Natural killer cell (primary cell): ENCODE measurements around the gene COG7. TPM values are rescaled to one million over a fixed set of nuclear protein-coding genes. Genes with fewer than 3 reads are reported as not detected.
A peak's percentile ranks its signal among the peaks of the same experiment; 100 is the strongest.

Experiments
- ATAC-seq, 3 donors: fragments of 150-1000 bp in 2 of 3; fragments of 200-7000 bp in 1 of 3; cut with Tn5 transposase; 1 replicate in 1 of 3; 2 replicates in 2 of 3; pipeline ENCODE4 v1.10.0; 2021; ENCODE audit warnings: mild to moderate bottlenecking in 2 of 3, moderate library complexity in 2 of 3
- DNase-seq, 2 donors: peaks; one replicate each; pipeline versions ENCODE4 v3.0.0 to v3.0.0-alpha.2; 2013 to 2021; ENCODE audit warnings: mixed read lengths in 1 of 2
- H3K27ac ChIP-seq: one replicate; pipeline ENCODE4 v1.5.1; 2013; ENCODE audit warnings: mild to moderate bottlenecking, low read length
- H3K27me3 ChIP-seq: one replicate; pipeline ENCODE4 v1.6.1; 2013; ENCODE audit warnings: low read length; ENCODE audit not compliant: control insufficient read depth, insufficient read depth
- H3K36me3 ChIP-seq: one replicate; pipeline ENCODE4 v1.6.1; 2013; ENCODE audit warnings: low read length; ENCODE audit not compliant: control insufficient read depth, insufficient read depth
- H3K4me1 ChIP-seq: one replicate; pipeline ENCODE4 v1.6.1; 2013; ENCODE audit warnings: low read length; ENCODE audit not compliant: control insufficient read depth, insufficient read depth
- H3K4me3 ChIP-seq: one replicate; pipeline ENCODE4 v1.5.1; 2013; ENCODE audit warnings: low read length
- H3K9me3 ChIP-seq: one replicate; pipeline ENCODE4 v1.6.1; 2013; ENCODE audit warnings: low read length; ENCODE audit not compliant: control insufficient read depth, insufficient read depth
- H3K27ac Mint-ChIP-seq, 2 donors: one replicate each; pipeline ENCODE4 v1.8.0; 2022; ENCODE audit warnings: mild to moderate bottlenecking in 2 of 2, mixed read lengths in 2 of 2, moderate library complexity in 1 of 2
- H3K27me3 Mint-ChIP-seq, 2 donors: one replicate each; pipeline ENCODE4 v1.8.0; 2022; ENCODE audit warnings: low read depth in 2 of 2, mixed read lengths in 2 of 2
- H3K36me3 Mint-ChIP-seq: one replicate; pipeline ENCODE4 v1.8.0; 2022; ENCODE audit warnings: mixed read lengths
- H3K4me1 Mint-ChIP-seq, 2 donors: one replicate each; pipeline ENCODE4 v1.8.0; 2022; ENCODE audit warnings: mixed read lengths in 2 of 2
- H3K4me3 Mint-ChIP-seq: one replicate; pipeline ENCODE4 v1.8.0; 2022; ENCODE audit warnings: mild to moderate bottlenecking, moderate library complexity, mixed read lengths
- H3K9me3 Mint-ChIP-seq, 2 donors: one replicate each; pipeline ENCODE4 v1.8.0; 2022; ENCODE audit warnings: mixed read lengths in 2 of 2
- whole genome bisulfite sequencing: methylation state at CpG from one replicate; pipeline ENCODE4 v1.1.7; 2013; ENCODE audit warnings: missing lambda C conversion rate; ENCODE audit not compliant: insufficient coverage; 5-methylcytosine and 5-hydroxymethylcytosine counted together
- intact Hi-C: fragments of 100-400 bp; cut with micrococcal nuclease; formaldehyde crosslinking; loops from one replicate; pipeline ENCODE4 v1.14.2; 2022
- total RNA-seq, 4 donors: library from RNA; stranded (reverse); fragments of 120-200 nt in 1 of 4; gene quantifications; one replicate each; pipeline versions ENCODE4 v1.2.3 to v1.2.4, GENCODE V29; 2013 to 2022
- TF ChIP-seq, protein P1 (sequence below): fragments of 200-600 bp; IDR thresholded peaks from one replicate; pipeline ENCODE4 v1.8.0; 2022; ENCODE audit warnings: antibody characterized with exemption

The COG7 gene
- total RNA-seq, 3 donors from 2014 or later (not counting 1 experiment from before 2014, with no cell fraction given): 18.4 to 26.6 (median 20.3) TPM

DNA sequence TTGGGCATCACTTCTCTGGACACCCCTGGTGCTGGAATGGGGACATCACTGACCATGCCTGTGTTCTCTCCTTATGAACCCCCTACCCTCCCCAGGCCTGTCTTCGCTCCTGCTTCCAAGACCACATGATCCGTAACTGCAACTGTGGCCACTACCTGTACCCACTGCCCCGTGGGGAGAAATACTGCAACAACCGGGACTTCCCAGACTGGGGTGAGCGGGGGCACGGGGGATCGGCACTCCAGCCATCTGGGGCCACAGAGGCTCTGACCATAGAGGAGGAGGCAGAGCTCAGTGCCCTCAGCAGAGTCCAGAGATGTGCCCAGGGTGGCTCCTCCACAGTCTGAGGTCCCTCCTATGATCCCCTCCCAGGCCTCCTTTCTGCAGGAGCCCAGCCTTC lies 77.3 kb downstream of the COG7 start:
- peak in 1 of 3 donors; percentile 38 for ATAC-seq
- no peaks in the 10 kb centered on the region for H3K9me3 ChIP-seq
- WGBS: 82% methylated on average over 7 of the region's 7 CpGs

DNA sequence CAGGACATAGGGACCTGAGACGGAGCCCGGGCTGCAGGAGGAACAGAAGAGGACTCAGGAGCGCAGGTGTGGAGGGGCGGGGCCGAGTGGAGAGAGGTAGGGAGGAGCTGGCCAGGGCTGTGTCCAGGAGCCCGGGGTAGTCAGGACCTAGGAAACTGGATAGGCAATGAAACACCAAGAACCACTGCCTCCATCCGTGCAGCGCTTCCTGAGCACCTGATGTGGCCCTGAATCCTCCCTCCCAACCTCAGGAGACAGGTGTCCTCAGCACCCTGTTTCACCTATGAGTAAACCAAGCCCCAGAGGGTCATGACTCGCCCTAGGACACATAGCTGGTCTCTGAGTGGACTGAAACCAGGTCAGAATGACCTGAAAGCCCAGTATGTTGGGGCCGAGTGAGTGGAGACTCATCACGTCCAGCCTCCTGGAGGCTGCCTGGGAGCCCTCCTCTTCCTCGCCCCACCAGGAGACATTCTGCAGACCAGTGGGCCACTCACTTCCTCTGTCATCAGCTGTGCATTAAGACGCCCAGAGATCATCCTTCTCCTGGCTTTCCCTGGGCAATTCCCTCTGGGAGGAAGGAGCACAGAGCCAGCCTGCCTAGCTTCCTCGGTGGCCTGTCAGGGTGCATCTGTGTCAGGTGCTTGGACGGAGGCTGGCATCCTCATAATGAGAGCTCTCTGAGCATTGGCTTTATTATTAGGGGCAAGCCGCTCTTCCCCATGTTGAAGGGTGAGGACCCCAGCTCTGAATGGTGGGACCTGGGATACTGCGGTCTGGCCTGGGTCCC lies 78.1 kb downstream of the COG7 start:
- Histone ChIP-seq H3K27ac (no peak overlapping the region), H3K4me1 (no peaks in the 10 kb centered on the region), H3K9me3 (no peaks in the 10 kb centered on the region), H3K27me3 (no peaks in the 10 kb centered on the region), H3K4me3 (no peak overlapping the region), H3K36me3 (no peaks in the 10 kb centered on the region)
- Mint-ChIP-seq H3K27me3 (peaks cover 0 to 3% of the 10 kb centered on the region in 2 donors), H3K27ac (no peak overlapping the region), H3K4me1 (no peaks in the 10 kb centered on the region), H3K36me3 (no peaks in the 10 kb centered on the region), H3K9me3 (no peaks in the 10 kb centered on the region), H3K4me3 (no peak overlapping the region)
- 73% methylated on average over 17 of the region's 17 CpGs for WGBS
- intact Hi-C loops: no loop called here
- TF ChIP-seq, protein P1, sequence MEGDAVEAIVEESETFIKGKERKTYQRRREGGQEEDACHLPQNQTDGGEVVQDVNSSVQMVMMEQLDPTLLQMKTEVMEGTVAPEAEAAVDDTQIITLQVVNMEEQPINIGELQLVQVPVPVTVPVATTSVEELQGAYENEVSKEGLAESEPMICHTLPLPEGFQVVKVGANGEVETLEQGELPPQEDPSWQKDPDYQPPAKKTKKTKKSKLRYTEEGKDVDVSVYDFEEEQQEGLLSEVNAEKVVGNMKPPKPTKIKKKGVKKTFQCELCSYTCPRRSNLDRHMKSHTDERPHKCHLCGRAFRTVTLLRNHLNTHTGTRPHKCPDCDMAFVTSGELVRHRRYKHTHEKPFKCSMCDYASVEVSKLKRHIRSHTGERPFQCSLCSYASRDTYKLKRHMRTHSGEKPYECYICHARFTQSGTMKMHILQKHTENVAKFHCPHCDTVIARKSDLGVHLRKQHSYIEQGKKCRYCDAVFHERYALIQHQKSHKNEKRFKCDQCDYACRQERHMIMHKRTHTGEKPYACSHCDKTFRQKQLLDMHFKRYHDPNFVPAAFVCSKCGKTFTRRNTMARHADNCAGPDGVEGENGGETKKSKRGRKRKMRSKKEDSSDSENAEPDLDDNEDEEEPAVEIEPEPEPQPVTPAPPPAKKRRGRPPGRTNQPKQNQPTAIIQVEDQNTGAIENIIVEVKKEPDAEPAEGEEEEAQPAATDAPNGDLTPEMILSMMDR: no peak
- no peak for ATAC-seq
- DNase-seq: no peak

More for the DNA sequence above, 77.3 kb downstream of the COG7 start:
- Mint-ChIP-seq H3K4me3 (no peak overlapping the region), H3K27ac (no peak overlapping the region), H3K9me3 (no peaks in the 10 kb centered on the region), H3K36me3 (no peaks in the 10 kb centered on the region), H3K4me1 (no peaks in the 10 kb centered on the region), H3K27me3 (peaks cover 0 to under 1% of the 10 kb centered on the region in 2 donors)
- intact Hi-C loops: no loop called here
- TF ChIP-seq, protein P1: no peak
- H3K27ac ChIP-seq: no peak overlapping the region
- no peak overlapping the region for H3K4me3 ChIP-seq
- H3K4me1 ChIP-seq: no peaks in the 10 kb centered on the region
- no peak for DNase-seq
- H3K36me3 ChIP-seq: no peaks in the 10 kb centered on the region
- H3K27me3 ChIP-seq: no peaks in the 10 kb centered on the region

DNA sequence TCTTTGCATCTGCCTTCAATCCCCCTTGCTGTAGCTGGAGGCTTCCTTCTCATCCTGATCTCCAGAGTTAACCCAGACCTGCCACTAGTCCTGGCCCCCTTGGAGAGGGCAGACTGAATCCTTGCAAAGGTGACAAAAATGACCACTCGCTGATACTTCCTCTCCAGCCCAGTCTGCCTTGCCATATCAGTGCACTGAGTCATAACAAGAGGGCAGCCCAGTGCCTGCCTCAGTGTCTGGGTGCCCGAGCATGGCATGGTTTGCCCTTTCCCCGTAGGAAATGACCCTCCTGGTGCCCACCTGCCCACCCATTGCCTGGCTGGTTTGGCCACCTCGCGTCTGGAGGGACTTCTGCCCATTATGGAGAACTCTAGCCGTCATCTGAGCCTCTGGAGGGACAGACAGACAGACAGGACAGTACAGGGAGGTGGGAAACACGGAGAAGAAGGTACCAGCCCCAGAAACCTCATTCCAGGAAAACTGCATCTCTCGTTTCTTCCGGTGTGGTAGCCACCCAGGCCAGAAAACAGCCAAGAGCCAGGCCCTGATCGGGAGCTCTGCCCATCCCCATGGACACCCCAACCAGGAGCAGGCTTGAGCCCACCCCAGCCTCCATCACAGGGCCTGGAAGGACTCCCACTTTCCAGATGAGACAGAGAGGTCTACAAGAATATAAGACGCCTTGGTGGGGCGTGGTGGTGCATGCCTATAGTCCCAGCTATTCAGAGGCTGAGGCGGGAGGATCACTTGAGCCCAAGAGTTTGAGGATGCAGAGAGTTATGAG lies 79.4 kb downstream of the COG7 start:
- Mint-ChIP-seq H3K36me3 (no peaks in the 10 kb centered on the region), H3K27ac (no peak overlapping the region), H3K4me3 (no peak overlapping the region), H3K4me1 (no peaks in the 10 kb centered on the region), H3K27me3 (peaks cover 0 to 3% of the 10 kb centered on the region in 2 donors), H3K9me3 (no peaks in the 10 kb centered on the region)
- no peak overlapping the region for H3K27ac ChIP-seq
- TF ChIP-seq, protein P1: no peak
- DNase-seq: no peak
- ATAC-seq: no peak
- H3K4me3 ChIP-seq: no peak overlapping the region
- no peaks in the 10 kb centered on the region for H3K9me3 ChIP-seq
- H3K4me1 ChIP-seq: no peaks in the 10 kb centered on the region
- no peaks in the 10 kb centered on the region for H3K27me3 ChIP-seq
- WGBS: 82% methylated on average over 13 of the region's 13 CpGs
- intact Hi-C loops: no loop called here
- no peaks in the 10 kb centered on the region for H3K36me3 ChIP-seq
